Measurements from ENCODE around the gene AAR2. TPM values are rescaled to one million over a fixed set of nuclear protein-coding genes. Genes with fewer than 3 reads are reported as not detected.
A peak's percentile ranks its signal among the peaks of the same experiment; 100 is the strongest.

The AAR2 gene
- total RNA-seq, 1 experiment from 2014 or later = 22.5 TPM

DNA sequence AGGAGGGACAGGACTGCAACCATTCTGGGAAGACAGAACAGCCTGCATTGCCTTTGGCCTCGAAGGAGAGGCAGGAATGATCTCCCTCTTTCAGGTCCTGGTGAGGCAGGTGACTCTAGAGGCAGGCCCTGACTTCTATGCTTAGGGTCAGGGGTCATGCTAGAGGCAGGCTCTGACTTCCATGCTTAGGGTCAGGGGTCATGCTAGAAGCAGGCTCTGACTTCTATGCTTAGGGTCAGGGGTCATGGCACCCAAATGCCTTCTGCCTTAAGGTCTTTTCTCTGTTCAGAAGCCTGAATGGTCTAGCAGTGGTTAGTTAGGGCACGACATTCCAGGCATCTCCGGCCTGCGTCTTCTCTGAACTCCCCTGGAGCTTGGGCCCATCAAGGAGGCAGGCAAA is 35.1 kb upstream of the AAR2 start (continued):
- TF ChIP-seq FOXP1 (CRISPR knock-in tag; IDR thresholded peaks at IDR 0.05; ENCODE audit: borderline replicate concordance) = no peak
- no peak for TF ChIP-seq JAZF1 (CRISPR knock-in tag; IDR thresholded peaks at IDR 0.05)
- TF ChIP-seq ZNF138 (CRISPR knock-in tag; conservative IDR thresholded peaks at IDR 0.05) = no peak

DNA sequence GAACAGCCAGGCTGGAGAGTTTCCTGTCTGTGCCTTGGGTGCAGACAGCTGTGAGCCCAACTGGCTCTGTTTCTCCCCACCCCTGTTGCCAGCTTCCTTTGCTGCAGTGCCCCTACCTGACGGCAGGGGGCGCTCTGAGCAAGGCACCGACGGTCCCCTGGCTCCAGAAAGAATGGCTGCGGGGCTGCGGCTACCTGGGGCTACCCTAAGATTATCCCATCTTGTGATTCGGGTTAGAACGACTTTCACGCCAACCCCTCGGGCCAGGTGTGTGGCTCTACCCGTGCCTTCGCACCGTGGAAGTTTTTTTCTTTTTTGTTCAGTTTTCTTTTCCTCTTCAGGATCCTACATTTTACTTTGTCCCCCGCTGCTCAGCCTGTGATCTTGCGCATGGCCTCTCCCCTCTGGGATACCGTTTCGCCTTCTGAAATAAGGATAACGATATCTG is 33.4 kb upstream of the AAR2 start:
- H3K27me3 Mint-ChIP-seq (ENCODE audit: low read depth) = no peaks in the 10 kb centered on the region
- DNase-seq (ENCODE audit: low spot score) = peak; percentile 89
- H3K4me3 Mint-ChIP-seq = peak overlapping the region; percentile 2; the same call in 1 of the 2 replicates
- no peak overlapping the region for H3K27ac Mint-ChIP-seq
- peak; percentile 84 for ATAC-seq
- POLR2A ChIA-PET = interaction anchor here (0.7 kb wide), 1 partner anchor 104 kb away, joined by 4 read pairs; no protein-coding TSS in a partner anchor
- peaks cover 4% of the 10 kb centered on the region for H3K4me1 Mint-ChIP-seq
- TF ChIP-seq FOXK1 (CRISPR knock-in tag; IDR thresholded peaks at IDR 0.05) = no peak
- TF ChIP-seq, protein P1, sequence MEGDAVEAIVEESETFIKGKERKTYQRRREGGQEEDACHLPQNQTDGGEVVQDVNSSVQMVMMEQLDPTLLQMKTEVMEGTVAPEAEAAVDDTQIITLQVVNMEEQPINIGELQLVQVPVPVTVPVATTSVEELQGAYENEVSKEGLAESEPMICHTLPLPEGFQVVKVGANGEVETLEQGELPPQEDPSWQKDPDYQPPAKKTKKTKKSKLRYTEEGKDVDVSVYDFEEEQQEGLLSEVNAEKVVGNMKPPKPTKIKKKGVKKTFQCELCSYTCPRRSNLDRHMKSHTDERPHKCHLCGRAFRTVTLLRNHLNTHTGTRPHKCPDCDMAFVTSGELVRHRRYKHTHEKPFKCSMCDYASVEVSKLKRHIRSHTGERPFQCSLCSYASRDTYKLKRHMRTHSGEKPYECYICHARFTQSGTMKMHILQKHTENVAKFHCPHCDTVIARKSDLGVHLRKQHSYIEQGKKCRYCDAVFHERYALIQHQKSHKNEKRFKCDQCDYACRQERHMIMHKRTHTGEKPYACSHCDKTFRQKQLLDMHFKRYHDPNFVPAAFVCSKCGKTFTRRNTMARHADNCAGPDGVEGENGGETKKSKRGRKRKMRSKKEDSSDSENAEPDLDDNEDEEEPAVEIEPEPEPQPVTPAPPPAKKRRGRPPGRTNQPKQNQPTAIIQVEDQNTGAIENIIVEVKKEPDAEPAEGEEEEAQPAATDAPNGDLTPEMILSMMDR (IDR thresholded peaks at IDR 0.05) = peak; percentile 99
- H3K36me3 Mint-ChIP-seq = no peaks in the 10 kb centered on the region
- no peaks in the 10 kb centered on the region for H3K9me3 Mint-ChIP-seq
- CTCF ChIA-PET = interaction anchor here (0.6 to 4.8 kb wide), 126 partner anchors 10 to 717 kb away, joined by 3 to 93 read pairs (median 5); partner anchors contain the start of genes AAR2, CNBD2, DSN1 and NDRG3

DNA sequence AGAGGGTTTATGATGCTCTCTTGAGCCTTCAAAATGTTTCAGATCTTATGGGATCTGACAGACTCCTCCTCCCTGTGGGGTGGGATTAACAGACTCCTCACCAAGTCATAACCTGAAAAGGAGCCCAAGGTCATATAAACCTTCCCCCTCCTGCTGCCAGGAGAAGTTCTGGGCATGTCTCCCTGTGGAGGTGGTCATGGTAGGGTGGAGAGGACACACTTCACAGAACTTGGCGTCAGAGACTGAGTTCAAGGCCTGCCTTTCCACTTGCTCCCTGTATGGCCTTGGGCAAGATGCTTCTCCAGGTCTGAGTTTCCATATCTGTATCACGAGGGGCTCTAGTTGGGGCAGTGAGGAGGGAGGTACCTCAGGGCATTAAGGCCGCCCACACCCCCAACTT is 32.4 kb upstream of the AAR2 start:
- Mint-ChIP-seq H3K27ac (no peak overlapping the region), H3K9me3 (no peaks in the 10 kb centered on the region), H3K4me1 (peaks cover 4% of the 10 kb centered on the region), H3K27me3 (ENCODE audit: low read depth) (no peaks in the 10 kb centered on the region), H3K36me3 (no peaks in the 10 kb centered on the region), H3K4me3 (no peak overlapping the region)
- DNase-seq (ENCODE audit: low spot score) (no peak), ATAC-seq (no peak)
- ChIA-PET CTCF (interaction anchor here (0.8 to 4.8 kb wide), 8 partner anchors 12 to 235 kb away, joined by 3 to 93 read pairs (median 30); no protein-coding TSS in a partner anchor), POLR2A (no interaction called here)
- TF ChIP-seq, protein P2, sequence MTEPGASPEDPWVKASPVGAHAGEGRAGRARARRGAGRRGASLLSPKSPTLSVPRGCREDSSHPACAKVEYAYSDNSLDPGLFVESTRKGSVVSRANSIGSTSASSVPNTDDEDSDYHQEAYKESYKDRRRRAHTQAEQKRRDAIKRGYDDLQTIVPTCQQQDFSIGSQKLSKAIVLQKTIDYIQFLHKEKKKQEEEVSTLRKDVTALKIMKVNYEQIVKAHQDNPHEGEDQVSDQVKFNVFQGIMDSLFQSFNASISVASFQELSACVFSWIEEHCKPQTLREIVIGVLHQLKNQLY (CRISPR knock-in tag; IDR thresholded peaks at IDR 0.05) = no peak
- TF ChIP-seq EMX1 (CRISPR knock-in tag; IDR thresholded peaks at IDR 0.05) (no peak), RELA (CRISPR knock-in tag; IDR thresholded peaks at IDR 0.05; ENCODE audit: borderline replicate concordance) (no peak), ZNF219 (CRISPR knock-in tag; IDR thresholded peaks at IDR 0.05; ENCODE audit: borderline replicate concordance) (no peak), ZNF232 (CRISPR knock-in tag; IDR thresholded peaks at IDR 0.05) (no peak), ZNF416 (CRISPR knock-in tag; IDR thresholded peaks at IDR 0.05) (no peak), ZNF138 (CRISPR knock-in tag; conservative IDR thresholded peaks at IDR 0.05) (no peak), SP1 (CRISPR knock-in tag; conservative IDR thresholded peaks at IDR 0.05) (no peak), TCF7 (CRISPR knock-in tag; IDR thresholded peaks at IDR 0.05; ENCODE audit: low read depth) (no peak), JUN (CRISPR knock-in tag; IDR thresholded peaks at IDR 0.05) (no peak)
- TF ChIP-seq, protein P3, sequence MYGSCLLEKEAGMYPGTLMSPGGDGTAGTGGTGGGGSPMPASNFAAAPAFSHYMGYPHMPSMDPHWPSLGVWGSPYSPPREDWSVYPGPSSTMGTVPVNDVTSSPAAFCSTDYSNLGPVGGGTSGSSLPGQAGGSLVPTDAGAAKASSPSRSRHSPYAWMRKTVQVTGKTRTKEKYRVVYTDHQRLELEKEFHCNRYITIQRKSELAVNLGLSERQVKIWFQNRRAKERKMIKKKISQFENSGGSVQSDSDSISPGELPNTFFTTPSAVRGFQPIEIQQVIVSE (CRISPR knock-in tag; IDR thresholded peaks at IDR 0.05; ENCODE audit: borderline replicate concordance) = no peak
- TF ChIP-seq, protein P1 (IDR thresholded peaks at IDR 0.05) = no peak
- TF ChIP-seq, protein P4, sequence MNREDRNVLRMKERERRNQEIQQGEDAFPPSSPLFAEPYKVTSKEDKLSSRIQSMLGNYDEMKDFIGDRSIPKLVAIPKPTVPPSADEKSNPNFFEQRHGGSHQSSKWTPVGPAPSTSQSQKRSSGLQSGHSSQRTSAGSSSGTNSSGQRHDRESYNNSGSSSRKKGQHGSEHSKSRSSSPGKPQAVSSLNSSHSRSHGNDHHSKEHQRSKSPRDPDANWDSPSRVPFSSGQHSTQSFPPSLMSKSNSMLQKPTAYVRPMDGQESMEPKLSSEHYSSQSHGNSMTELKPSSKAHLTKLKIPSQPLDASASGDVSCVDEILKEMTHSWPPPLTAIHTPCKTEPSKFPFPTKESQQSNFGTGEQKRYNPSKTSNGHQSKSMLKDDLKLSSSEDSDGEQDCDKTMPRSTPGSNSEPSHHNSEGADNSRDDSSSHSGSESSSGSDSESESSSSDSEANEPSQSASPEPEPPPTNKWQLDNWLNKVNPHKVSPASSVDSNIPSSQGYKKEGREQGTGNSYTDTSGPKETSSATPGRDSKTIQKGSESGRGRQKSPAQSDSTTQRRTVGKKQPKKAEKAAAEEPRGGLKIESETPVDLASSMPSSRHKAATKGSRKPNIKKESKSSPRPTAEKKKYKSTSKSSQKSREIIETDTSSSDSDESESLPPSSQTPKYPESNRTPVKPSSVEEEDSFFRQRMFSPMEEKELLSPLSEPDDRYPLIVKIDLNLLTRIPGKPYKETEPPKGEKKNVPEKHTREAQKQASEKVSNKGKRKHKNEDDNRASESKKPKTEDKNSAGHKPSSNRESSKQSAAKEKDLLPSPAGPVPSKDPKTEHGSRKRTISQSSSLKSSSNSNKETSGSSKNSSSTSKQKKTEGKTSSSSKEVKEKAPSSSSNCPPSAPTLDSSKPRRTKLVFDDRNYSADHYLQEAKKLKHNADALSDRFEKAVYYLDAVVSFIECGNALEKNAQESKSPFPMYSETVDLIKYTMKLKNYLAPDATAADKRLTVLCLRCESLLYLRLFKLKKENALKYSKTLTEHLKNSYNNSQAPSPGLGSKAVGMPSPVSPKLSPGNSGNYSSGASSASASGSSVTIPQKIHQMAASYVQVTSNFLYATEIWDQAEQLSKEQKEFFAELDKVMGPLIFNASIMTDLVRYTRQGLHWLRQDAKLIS (CRISPR knock-in tag; IDR thresholded peaks at IDR 0.05; ENCODE audit: borderline replicate concordance) = no peak
- TF ChIP-seq, protein P5, sequence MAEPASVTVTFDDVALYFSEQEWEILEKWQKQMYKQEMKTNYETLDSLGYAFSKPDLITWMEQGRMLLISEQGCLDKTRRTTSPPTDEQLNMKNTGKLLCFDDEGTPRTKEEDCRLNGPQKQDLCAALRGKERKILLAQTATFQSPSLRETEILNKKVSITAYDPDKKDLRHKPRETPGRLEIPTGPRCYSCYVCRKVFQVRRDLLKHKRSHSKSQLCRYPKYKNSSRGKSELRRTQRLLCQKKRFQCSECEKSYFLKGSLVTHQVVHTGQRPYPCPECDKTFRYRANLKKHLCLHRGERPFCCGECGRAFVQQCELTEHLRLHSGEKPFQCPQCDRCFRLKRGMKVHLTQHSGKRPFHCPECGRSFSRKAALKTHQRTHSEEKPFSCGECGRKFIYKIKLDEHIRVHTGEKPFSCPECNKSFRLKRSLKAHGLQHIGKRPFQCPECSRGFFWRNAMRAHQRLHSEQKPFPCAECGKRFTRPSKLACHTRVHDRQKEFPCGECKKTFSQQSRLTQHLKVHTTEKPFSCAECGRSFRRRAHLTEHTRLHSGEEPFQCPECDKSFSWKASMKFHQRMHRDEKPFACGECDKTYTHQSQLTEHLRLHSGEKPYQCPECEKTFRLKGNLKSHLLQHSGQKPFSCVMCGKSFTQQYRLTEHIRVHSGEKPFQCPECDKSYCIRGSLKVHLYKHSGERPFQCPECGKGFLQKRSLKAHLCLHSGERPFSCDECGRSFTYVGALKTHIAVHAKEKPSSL (CRISPR knock-in tag; conservative IDR thresholded peaks at IDR 0.05) = no peak
